ENCODE results near the gene AFF2.
"Not testable (repeated sequence)": the region's sequence is repeated elsewhere in the genome, so short reads cannot be mapped to it uniquely, and the experiment has no call there.

AFF2 gene

GRCh38 chrX:148634591-148634990, 134.2 kb downstream of the AFF2 start:
- DNase-seq (ENCODE audit: low spot score), result no peak

- no peak for DNase-seq (ENCODE audit: low spot score)
Measured at GRCh38 chrX:148643460-148643859, 143.0 kb downstream of the AFF2 start.

- DNase-seq (ENCODE audit: low spot score), result no peak
Measured at GRCh38 chrX:148647651-148648050, 147.2 kb downstream of the AFF2 start.

GRCh38 chrX:148649145-148649795, 148.9 kb downstream of the AFF2 start:
- no peak for DNase-seq (ENCODE audit: low spot score)

- DNase-seq (ENCODE audit: low spot score), result peak; percentile 43
Measured at GRCh38 chrX:148658115-148658730, 157.8 kb downstream of the AFF2 start.

- no peak for DNase-seq (ENCODE audit: low spot score)
Measured at GRCh38 chrX:148659481-148659880, 159.1 kb downstream of the AFF2 start.

- DNase-seq (ENCODE audit: low spot score), result no peak
Measured at GRCh38 chrX:148661035-148661434, 160.6 kb downstream of the AFF2 start.

- DNase-seq (ENCODE audit: low spot score), result no peak
Measured at GRCh38 chrX:148662014-148662413, 161.6 kb downstream of the AFF2 start.

GRCh38 chrX:148664171-148664570, 163.8 kb downstream of the AFF2 start:
- DNase-seq (ENCODE audit: low spot score), result no peak

- no peak for DNase-seq (ENCODE audit: low spot score)
Measured at GRCh38 chrX:148664995-148665394, 164.6 kb downstream of the AFF2 start.

GRCh38 chrX:148669175-148669574, 168.8 kb downstream of the AFF2 start:
- not testable (repeated sequence) for DNase-seq (ENCODE audit: low spot score)

- peak; percentile 32 for DNase-seq (ENCODE audit: low spot score)
Measured at GRCh38 chrX:148670277-148670676, 169.9 kb downstream of the AFF2 start.

- DNase-seq (ENCODE audit: low spot score), result no peak
Measured at GRCh38 chrX:148672517-148672916, 172.1 kb downstream of the AFF2 start.

- DNase-seq (ENCODE audit: low spot score), result peak; percentile 15
Measured at GRCh38 chrX:148681605-148682004, 181.2 kb downstream of the AFF2 start.

GRCh38 chrX:148682206-148682605, 181.8 kb downstream of the AFF2 start:
- no peak for DNase-seq (ENCODE audit: low spot score)

- no peak for DNase-seq (ENCODE audit: low spot score)
Measured at GRCh38 chrX:148691456-148691855, 191.0 kb downstream of the AFF2 start.

- DNase-seq (ENCODE audit: low spot score), result no peak
Measured at GRCh38 chrX:148695255-148695654, 194.8 kb downstream of the AFF2 start.

GRCh38 chrX:148698221-148698620, 197.8 kb downstream of the AFF2 start:
- DNase-seq (ENCODE audit: low spot score), result peak; percentile 62

GRCh38 chrX:148700021-148700420, 199.6 kb downstream of the AFF2 start:
- no peak for DNase-seq (ENCODE audit: low spot score)

- DNase-seq (ENCODE audit: low spot score), result no peak
Measured at GRCh38 chrX:148713981-148714380, 213.6 kb downstream of the AFF2 start.

- DNase-seq (ENCODE audit: low spot score), result no peak
Measured at GRCh38 chrX:148715361-148715760, 214.9 kb downstream of the AFF2 start.

GRCh38 chrX:148722966-148723365, 222.5 kb downstream of the AFF2 start:
- DNase-seq (ENCODE audit: low spot score), result no peak

GRCh38 chrX:148723551-148723950, 223.1 kb downstream of the AFF2 start:
- DNase-seq (ENCODE audit: low spot score), result no peak

GRCh38 chrX:148728901-148729300, 228.5 kb downstream of the AFF2 start:
- no peak for DNase-seq (ENCODE audit: low spot score)
